ENCODE results near the gene NUP62. TPM values are rescaled to one million over a fixed set of nuclear protein-coding genes. Genes with fewer than 3 reads are reported as not detected.
A peak's percentile ranks its signal among the peaks of the same experiment; 100 is the strongest.

NUP62 gene
- total and polyA plus RNA-seq, 12 donors: 13.2 to 48.1 (median 32.7) TPM

DNA sequence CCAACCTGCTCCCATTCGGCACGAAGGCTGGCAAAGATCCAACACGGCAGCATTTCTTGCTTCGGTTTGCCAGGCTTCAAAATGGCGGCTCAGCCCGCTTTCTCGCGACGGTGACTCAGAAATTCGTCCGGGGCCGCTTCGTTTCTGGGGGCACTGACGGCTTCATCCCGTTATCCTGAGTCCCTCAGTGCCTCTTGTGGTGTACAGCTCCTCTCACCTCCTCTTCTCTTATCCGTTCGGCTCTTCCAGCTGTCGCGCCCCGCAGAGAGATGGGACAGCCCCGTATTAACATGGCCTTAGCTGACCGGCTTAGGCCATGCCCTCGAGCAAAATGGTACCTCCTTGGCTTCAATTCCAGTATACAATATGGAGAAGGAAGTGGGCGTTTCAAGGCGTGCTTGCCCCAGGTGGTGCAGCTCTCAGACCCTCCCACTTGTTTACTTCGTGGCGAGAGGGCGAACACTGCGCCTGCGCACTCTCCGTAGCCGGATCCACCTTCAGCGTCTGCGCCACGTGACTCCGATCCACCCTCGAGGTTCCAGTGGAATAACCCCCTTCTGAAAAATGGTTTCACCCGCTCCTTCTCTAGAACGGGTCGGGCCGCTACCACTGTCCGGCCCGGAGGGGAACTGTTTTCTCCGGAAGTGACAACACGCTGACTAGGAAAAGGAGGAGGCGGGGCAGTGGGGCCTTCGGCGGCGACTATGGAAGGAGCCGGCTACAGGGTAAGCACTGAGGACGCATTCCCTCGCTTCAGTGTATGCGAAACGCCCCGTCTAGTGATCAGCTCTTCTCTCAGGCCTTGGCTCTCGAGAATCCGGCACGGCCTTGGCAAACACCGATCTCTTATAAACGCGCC, 52.1 kb downstream of the NUP62 start, which contains the start of the genes AKT1S1 and TBC1D17:
Gene AKT1S1, minus strand, starts transcription at position 336 of the 859 bp plus-strand sequence. CDS start 4,060 bp downstream, outside the sequence.
Gene TBC1D17, plus strand, starts transcription at position 683 of the 859 bp plus-strand sequence. Its CDS starts 22 bp downstream, at position 705.
- DNase-seq: peak; percentile 99 to 100
- Histone ChIP-seq H3K36me3 (peaks cover under 1 to 51% (median 35%) of the 10 kb centered on the region in 9 donors), H3K27me3 (no peaks in the 10 kb centered on the region), H3K9me3 (no peaks in the 10 kb centered on the region), H3K4me3 (peak within 1 kb of the TSS; percentile 61 to 95 (median 81)), H3K27ac (peak within 1 kb of the TSS; percentile 91 to 99 (median 98)), H3K4me1 (peaks cover 9 to 36% (median 26%) of the 10 kb centered on the region in 9 donors)
- 0% methylated on average over 61 of the region's 61 CpGs for WGBS, 2 donors
- peak; percentile 78 to 92 (median 87) for ATAC-seq
- intact Hi-C loops (cut with DNase I): loop anchor here in 4 of 10 donors (1.0 to 5.0 kb wide), 7 partner anchors 26 to 380 kb away; partner anchors contain the start of genes AP2A1 (in 2 of the 4), ATF5 (in 1 of the 4), FUZ (in 1 of the 4) and NUP62 (in 1 of the 4)
- TF ChIP-seq CTCF (IDR thresholded peaks at IDR 0.05): no peak

GRCh38 chr19:49876422-49877019, 52.8 kb downstream of the NUP62 start:
- intact Hi-C loops (cut with DNase I): loop anchor here in 4 of 10 donors (1.0 to 5.0 kb wide), 7 partner anchors 26 to 379 kb away; partner anchors contain the start of genes AP2A1 (in 2 of the 4), FUZ (in 2 of the 4), ATF5 (in 1 of the 4) and NUP62 (in 1 of the 4)
- Histone ChIP-seq H3K4me1 (peaks cover 9 to 36% (median 26%) of the 10 kb centered on the region in 9 donors), H3K4me3 (peak overlapping the region; percentile 61 to 95 (median 81)), H3K9me3 (no peaks in the 10 kb centered on the region), H3K36me3 (peaks cover 0 to 44% (median 27%) of the 10 kb centered on the region in 9 donors), H3K27ac (peak overlapping the region; percentile 91 to 99 (median 98)), H3K27me3 (no peaks in the 10 kb centered on the region)
- WGBS, 2 donors: 1% methylated on average over 46 of the region's 46 CpGs
- no peak for TF ChIP-seq CTCF (IDR thresholded peaks at IDR 0.05)
- ATAC-seq (peak; percentile 78 to 88 (median 82)), DNase-seq (peak; percentile 98)

DNA sequence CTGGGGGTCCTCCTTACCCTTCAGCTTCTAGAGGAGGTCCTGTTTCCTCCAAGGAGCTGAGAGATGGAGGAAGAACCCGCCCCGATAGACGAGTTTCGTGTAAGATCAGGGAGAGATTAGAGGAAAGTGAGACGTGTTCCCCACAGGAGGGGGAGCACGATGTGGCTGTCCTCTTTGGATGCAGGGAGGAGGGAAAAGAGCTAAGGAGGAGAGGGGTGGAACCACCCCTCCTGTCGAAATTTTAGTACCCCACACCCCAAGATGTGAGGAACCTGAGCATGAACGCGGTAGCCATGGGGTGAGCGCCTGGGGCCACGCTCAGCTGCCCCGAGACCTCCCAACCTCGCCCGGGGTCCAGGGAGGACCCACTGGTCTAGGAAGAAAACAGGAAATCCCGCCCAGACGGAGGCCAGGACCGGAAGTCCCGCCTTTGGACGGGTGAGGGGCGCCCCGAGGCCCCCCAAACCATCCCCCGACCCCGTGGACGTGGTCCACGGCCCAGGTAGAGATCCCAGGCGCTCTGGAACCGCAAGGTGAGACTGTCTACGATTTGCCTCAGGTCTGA, 53.4 kb downstream of the NUP62 start:
- H3K4me1 ChIP-seq: peaks cover 9 to 36% (median 26%) of the 10 kb centered on the region in 9 donors

More for the DNA sequence above, 53.4 kb downstream of the NUP62 start:
- Histone ChIP-seq H3K36me3 (peaks cover 0 to 44% (median 25%) of the 10 kb centered on the region in 9 donors), H3K4me3 (peak overlapping the region; percentile 61 to 95 (median 81)), H3K9me3 (no peaks in the 10 kb centered on the region), H3K27ac (peak overlapping the region; percentile 91 to 99 (median 98)), H3K27me3 (no peaks in the 10 kb centered on the region)
- ATAC-seq (peak in 6 of 8 donors; percentile 7 to 26 (median 10)), DNase-seq (peak; percentile 72 to 74)
- intact Hi-C loops (cut with DNase I): loop anchor here in 4 of 10 donors (1.0 to 5.0 kb wide), 7 partner anchors 25 to 379 kb away; partner anchors contain the start of genes AP2A1 (in 2 of the 4), ATF5 (in 1 of the 4), FUZ (in 1 of the 4) and NUP62 (in 1 of the 4)
- WGBS, 2 donors: 1% methylated on average over 28 of the region's 28 CpGs
- no peak for TF ChIP-seq CTCF (IDR thresholded peaks at IDR 0.05)

All from heart right ventricle (tissue), 16 donors.